Measurements from ENCODE around the gene PSMD13.

PSMD13 gene

DNA sequence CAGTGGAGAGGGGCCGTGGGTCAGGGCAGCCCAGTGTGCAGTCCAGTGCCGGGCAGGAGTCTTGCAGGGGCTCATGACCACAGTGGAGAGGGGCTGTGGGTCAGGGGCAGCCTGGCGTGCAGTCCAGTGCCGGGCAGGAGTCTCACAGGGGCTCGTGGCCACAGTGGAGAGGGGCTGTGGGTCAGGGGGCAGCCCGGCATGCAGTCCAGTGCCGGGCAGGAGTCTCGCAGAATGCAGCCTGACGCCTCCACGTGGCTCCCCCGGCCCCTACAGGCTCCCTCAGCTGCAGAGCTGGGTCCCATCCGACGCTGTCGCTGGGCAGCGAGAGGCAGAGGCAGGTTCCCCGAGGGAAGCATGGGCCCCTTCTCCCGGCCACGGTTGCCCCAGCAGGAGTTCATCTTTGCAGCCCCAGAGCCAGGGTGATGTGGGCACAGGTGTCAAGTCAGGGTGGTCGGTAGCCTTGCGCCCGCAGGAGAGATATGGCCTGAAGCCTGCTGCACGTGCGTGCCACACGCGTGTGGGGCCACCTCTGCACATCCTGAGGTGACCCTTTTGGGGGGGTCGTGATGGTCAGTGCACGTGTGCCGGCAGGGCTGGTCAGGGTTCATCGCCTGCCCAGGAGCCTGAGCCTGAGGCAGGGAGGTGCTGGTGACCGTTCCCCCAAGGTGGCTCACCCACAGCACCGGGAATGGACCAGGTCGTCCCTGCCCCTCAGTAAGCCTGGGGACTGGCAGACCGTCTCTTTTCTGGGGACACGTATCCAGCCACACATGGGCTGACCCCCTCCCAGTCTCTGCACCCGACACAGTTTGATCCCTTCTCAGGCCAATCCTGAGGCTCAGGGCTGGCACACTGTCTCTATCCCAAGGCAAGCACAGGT lies 59.6 kb downstream of the PSMD13 start:
- WGBS, 2 donors (ENCODE audit: extremely low coverage in 2 of 2, insufficient read length in 2 of 2, insufficient replicate concordance in 1 of 2), result no CpG with 5 or more reads among the region's 35 CpGs
- Histone ChIP-seq H2BK120ac (ENCODE audit: low read depth, low read length) (no peak overlapping the region), H3K23ac (ENCODE audit: low read depth, low read length, poor library complexity) (peak overlapping the region; percentile 60)

DNA sequence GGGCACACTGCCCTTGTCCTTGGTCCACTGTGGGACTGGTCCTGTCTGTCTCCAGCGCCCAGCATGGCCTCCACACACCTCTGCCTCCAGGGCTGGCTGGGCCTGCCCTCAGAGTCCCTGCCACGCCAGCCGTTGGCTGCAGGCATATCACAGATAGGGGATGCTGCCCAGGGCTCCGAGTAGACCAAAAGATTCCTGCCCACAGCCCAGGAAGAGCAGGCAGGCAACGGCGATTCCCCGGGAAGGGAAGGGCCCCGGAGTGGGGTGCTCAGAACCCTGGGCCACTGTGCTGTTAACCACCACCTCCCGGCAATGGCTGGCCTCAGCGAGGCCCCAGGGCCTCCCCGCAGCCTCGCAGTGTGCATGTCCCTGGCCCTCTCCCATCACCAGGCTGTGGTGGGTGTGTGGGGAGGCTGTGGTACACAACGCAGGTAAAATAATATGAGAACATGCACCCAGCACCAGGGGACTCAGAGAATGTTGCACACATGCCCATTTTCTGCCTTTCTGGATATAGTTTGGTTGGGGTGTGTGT lies 60.3 kb downstream of the PSMD13 start:
- no peaks in the 10 kb centered on the region for H3K79me1 ChIP-seq (ENCODE audit: low read depth, low read length)
- H2BK12ac ChIP-seq (ENCODE audit: low read length), result peak overlapping the region; percentile 11
- peak overlapping the region; percentile 71 for H3K18ac ChIP-seq (ENCODE audit: low read length)
- no peak overlapping the region for H4K91ac ChIP-seq (ENCODE audit: low read depth, low read length, poor library complexity)
- H2AK5ac ChIP-seq (ENCODE audit: low read depth, low read length), result peak overlapping the region; percentile 74
- WGBS, 2 donors (ENCODE audit: extremely low coverage in 2 of 2, insufficient read length in 2 of 2, insufficient replicate concordance in 1 of 2), result no CpG with 5 or more reads among the region's 13 CpGs
- H3K14ac ChIP-seq (ENCODE audit: low read length), result peak overlapping the region; percentile 6
- H2BK5ac ChIP-seq (ENCODE audit: low read length), result no peak overlapping the region
- no peak overlapping the region for H2BK120ac ChIP-seq (ENCODE audit: low read depth, low read length)
- no peak overlapping the region for H3K4me2 ChIP-seq (ENCODE audit: insufficient read depth, low read length, poor library complexity, severe bottlenecking)
- H3K4ac ChIP-seq (ENCODE audit: low read length), result no peak overlapping the region
- no peak overlapping the region for H3K9ac ChIP-seq (ENCODE audit: low read depth, low read length, poor library complexity)
- peaks cover 6 to 9% of the 10 kb centered on the region in 2 donors for H3K4me1 ChIP-seq (ENCODE audit: control insufficient read depth in 2 of 2, insufficient read depth in 1 of 2, low read depth in 1 of 2, low read length in 2 of 2)
- peaks cover 18 to 21% of the 10 kb centered on the region in 2 donors for H3K36me3 ChIP-seq (replicated peaks in 1 of 2; ENCODE audit: control insufficient read depth in 2 of 2, insufficient read depth in 2 of 2, low read length in 2 of 2)
- peak overlapping the region; percentile 56 for H2BK15ac ChIP-seq (ENCODE audit: low read length)
- no peak overlapping the region for H2AFZ ChIP-seq (ENCODE audit: low read length)
- H3K4me3 ChIP-seq (ENCODE audit: low read length in 2 of 2), result no peak overlapping the region
- H3K9me3 ChIP-seq (replicated peaks in 1 of 2; ENCODE audit: control insufficient read depth in 2 of 2, insufficient read depth in 1 of 2, low read depth in 1 of 2, low read length in 2 of 2), result no peaks in the 10 kb centered on the region
- H3K27ac ChIP-seq (replicated peaks; ENCODE audit: low read length), result no peak overlapping the region
- no peaks in the 10 kb centered on the region for H3K27me3 ChIP-seq (ENCODE audit: control insufficient read depth in 3 of 3, insufficient read depth in 3 of 3, low read depth in 1 of 3, low read length in 3 of 3)
- peak overlapping the region; percentile 60 for H3K23ac ChIP-seq (ENCODE audit: low read depth, low read length, poor library complexity)
- no peak for DNase-seq (ENCODE audit: low spot score)
- no peak overlapping the region for H4K8ac ChIP-seq (ENCODE audit: low read depth, low read length)

More for the DNA sequence above, 59.6 kb downstream of the PSMD13 start:
- H3K4ac ChIP-seq (ENCODE audit: low read length), result no peak overlapping the region
- H2AK5ac ChIP-seq (ENCODE audit: low read depth, low read length), result peak overlapping the region; percentile 74
- H3K4me3 ChIP-seq (ENCODE audit: low read length in 2 of 2), result no peak overlapping the region
- no peaks in the 10 kb centered on the region for H3K9me3 ChIP-seq (replicated peaks in 1 of 2; ENCODE audit: control insufficient read depth in 2 of 2, insufficient read depth in 1 of 2, low read depth in 1 of 2, low read length in 2 of 2)
- no peaks in the 10 kb centered on the region for H3K79me1 ChIP-seq (ENCODE audit: low read depth, low read length)
- H3K36me3 ChIP-seq (replicated peaks in 1 of 2; ENCODE audit: control insufficient read depth in 2 of 2, insufficient read depth in 2 of 2, low read length in 2 of 2), result peaks cover 18 to 25% of the 10 kb centered on the region in 2 donors
- no peak overlapping the region for H3K4me2 ChIP-seq (ENCODE audit: insufficient read depth, low read length, poor library complexity, severe bottlenecking)
- H4K8ac ChIP-seq (ENCODE audit: low read depth, low read length), result peak overlapping the region; percentile 4
- no peaks in the 10 kb centered on the region for H3K27me3 ChIP-seq (ENCODE audit: control insufficient read depth in 3 of 3, insufficient read depth in 3 of 3, low read depth in 1 of 3, low read length in 3 of 3)
- H3K9ac ChIP-seq (ENCODE audit: low read depth, low read length, poor library complexity), result peak overlapping the region; percentile 63
- no peak overlapping the region for H2AFZ ChIP-seq (ENCODE audit: low read length)
- peak overlapping the region; percentile 30 for H2BK12ac ChIP-seq (ENCODE audit: low read length)
- peak overlapping the region; percentile 9 for H3K14ac ChIP-seq (ENCODE audit: low read length)
- H2BK15ac ChIP-seq (ENCODE audit: low read length), result peak overlapping the region; percentile 56
- no peak for DNase-seq (ENCODE audit: low spot score)
- H3K18ac ChIP-seq (ENCODE audit: low read length), result no peak overlapping the region
- peak overlapping the region; percentile 19 for H2BK5ac ChIP-seq (ENCODE audit: low read length)
- H3K4me1 ChIP-seq (ENCODE audit: control insufficient read depth in 2 of 2, insufficient read depth in 1 of 2, low read depth in 1 of 2, low read length in 2 of 2), result peaks cover 6 to 9% of the 10 kb centered on the region in 2 donors
- no peak overlapping the region for H4K91ac ChIP-seq (ENCODE audit: low read depth, low read length, poor library complexity)
- no peak overlapping the region for H3K27ac ChIP-seq (replicated peaks; ENCODE audit: low read length)

DNA sequence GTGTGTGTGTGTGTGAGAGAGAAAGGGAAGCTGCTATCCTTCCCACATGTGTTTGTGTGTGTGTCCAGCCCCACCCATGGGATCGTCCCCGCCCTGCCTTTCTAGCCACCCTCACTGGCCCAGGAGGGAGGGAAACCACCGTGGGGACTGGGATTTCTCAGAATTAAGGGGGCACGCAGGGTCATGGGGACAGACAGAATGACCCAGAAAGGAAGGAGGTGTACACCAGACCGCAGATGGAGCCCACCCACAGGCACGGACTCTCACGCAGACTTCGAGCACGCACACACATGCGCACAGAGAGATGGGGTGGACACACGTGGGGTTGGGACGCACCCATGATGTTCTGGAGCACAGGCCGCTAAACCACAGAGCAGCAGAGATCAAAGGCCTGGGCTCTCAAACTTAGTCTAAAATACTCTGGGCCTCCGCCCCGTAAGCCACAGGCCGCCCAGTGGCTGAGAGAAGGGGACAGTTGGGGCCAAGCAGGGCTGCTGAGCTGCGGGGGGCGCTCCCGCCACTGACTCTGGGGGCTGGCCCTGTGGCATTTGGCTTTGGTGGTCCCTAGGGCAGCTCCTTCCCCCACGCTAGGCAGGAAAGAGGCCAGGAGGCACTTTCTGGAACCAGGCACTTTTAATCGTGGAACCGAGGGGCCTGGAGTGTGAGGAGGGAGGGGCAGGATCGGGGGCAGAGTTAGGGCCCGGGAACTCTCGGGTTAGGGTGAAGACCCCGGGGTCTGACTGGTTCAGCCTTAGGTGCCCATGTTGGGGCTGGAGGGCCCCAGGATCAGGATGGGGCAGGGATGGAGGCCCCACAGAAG lies 61.0 kb downstream of the PSMD13 start:
- Histone ChIP-seq H3K27ac (replicated peaks; ENCODE audit: low read length) (no peak overlapping the region), H3K4ac (ENCODE audit: low read length) (no peak overlapping the region), H2AFZ (ENCODE audit: low read length) (no peak overlapping the region), H2BK12ac (ENCODE audit: low read length) (no peak overlapping the region), H3K14ac (ENCODE audit: low read length) (peak overlapping the region; percentile 94), H4K91ac (ENCODE audit: low read depth, low read length, poor library complexity) (no peak overlapping the region), H2BK5ac (ENCODE audit: low read length) (no peak overlapping the region), H3K4me2 (ENCODE audit: insufficient read depth, low read length, poor library complexity, severe bottlenecking) (no peak overlapping the region), H2BK15ac (ENCODE audit: low read length) (peak overlapping the region; percentile 95), H3K9ac (ENCODE audit: low read depth, low read length, poor library complexity) (peak overlapping the region; percentile 70), H3K79me1 (ENCODE audit: low read depth, low read length) (no peaks in the 10 kb centered on the region), H2AK5ac (ENCODE audit: low read depth, low read length) (peak overlapping the region; percentile 68), H3K9me3 (replicated peaks in 1 of 2; ENCODE audit: control insufficient read depth in 2 of 2, insufficient read depth in 1 of 2, low read depth in 1 of 2, low read length in 2 of 2) (no peaks in the 10 kb centered on the region), H3K4me1 (ENCODE audit: control insufficient read depth in 2 of 2, insufficient read depth in 1 of 2, low read depth in 1 of 2, low read length in 2 of 2) (peaks cover 6 to 9% of the 10 kb centered on the region in 2 donors), H3K36me3 (replicated peaks in 1 of 2; ENCODE audit: control insufficient read depth in 2 of 2, insufficient read depth in 2 of 2, low read length in 2 of 2) (peaks cover 14 to 18% of the 10 kb centered on the region in 2 donors), H3K4me3 (ENCODE audit: low read length in 2 of 2) (no peak overlapping the region), H4K8ac (ENCODE audit: low read depth, low read length) (no peak overlapping the region), H3K27me3 (ENCODE audit: control insufficient read depth in 3 of 3, insufficient read depth in 3 of 3, low read depth in 1 of 3, low read length in 3 of 3) (no peaks in the 10 kb centered on the region), H3K23ac (ENCODE audit: low read depth, low read length, poor library complexity) (peak overlapping the region; percentile 87), H3K18ac (ENCODE audit: low read length) (peak overlapping the region; percentile 83), H2BK120ac (ENCODE audit: low read depth, low read length) (no peak overlapping the region)
- WGBS, 2 donors (ENCODE audit: extremely low coverage in 2 of 2, insufficient read length in 2 of 2, insufficient replicate concordance in 1 of 2), result no CpG with 5 or more reads among the region's 26 CpGs
- no peak for DNase-seq (ENCODE audit: low spot score)
